ENCODE measurements around the gene PECR. TPM values are rescaled to one million over a fixed set of nuclear protein-coding genes. Genes with fewer than 3 reads are reported as not detected.
A peak's percentile ranks its signal among the peaks of the same experiment; 100 is the strongest.

The PECR gene
- total RNA-seq, 1 donor from 2014 or later = 15.2 TPM

GRCh38 chr2:216112926-216113325 lies 31.3 kb upstream of the PECR start:
- Mint-ChIP-seq H3K27me3 (ENCODE audit: low read depth) (no peaks in the 10 kb centered on the region), H3K27ac (peak overlapping the region; percentile 82), H3K4me1 (ENCODE audit: low read depth) (peaks cover 76% of the 10 kb centered on the region), H3K4me3 (ENCODE audit: low read depth) (no peak overlapping the region), H3K36me3 (ENCODE audit: low read depth) (peaks cover 81% of the 10 kb centered on the region), H3K9me3 (no peaks in the 10 kb centered on the region)
- intact Hi-C loops (cut with micrococcal nuclease) = loop anchor here (2.0 to 5.0 kb wide), 2 partner anchors 26 to 1109 kb away; no protein-coding TSS in a partner anchor
- DNase-seq (ENCODE audit: low spot score) = no peak

GRCh38 chr2:216111122-216111521 lies 29.5 kb upstream of the PECR start:
- Mint-ChIP-seq H3K27ac (peak overlapping the region; percentile 37), H3K27me3 (ENCODE audit: low read depth) (no peaks in the 10 kb centered on the region), H3K4me1 (ENCODE audit: low read depth) (peaks cover 63% of the 10 kb centered on the region), H3K36me3 (ENCODE audit: low read depth) (peaks cover 63% of the 10 kb centered on the region), H3K9me3 (no peaks in the 10 kb centered on the region), H3K4me3 (ENCODE audit: low read depth) (peak overlapping the region; percentile 96)
- DNase-seq (ENCODE audit: low spot score) = no peak
- intact Hi-C loops (cut with micrococcal nuclease) = loop anchor here (2.0 to 5.0 kb wide), 2 partner anchors 76 to 1111 kb away; no protein-coding TSS in a partner anchor

- H3K27ac Mint-ChIP-seq = peak overlapping the region; percentile 96
- intact Hi-C loops (cut with micrococcal nuclease) = loop anchor here (1.0 to 5.0 kb wide), 4 partner anchors 76 to 1112 kb away; no protein-coding TSS in a partner anchor
- peaks cover 61% of the 10 kb centered on the region for H3K4me1 Mint-ChIP-seq (ENCODE audit: low read depth)
- DNase-seq (ENCODE audit: low spot score) = no peak
- peak overlapping the region; percentile 96 for H3K4me3 Mint-ChIP-seq (ENCODE audit: low read depth)
- H3K27me3 Mint-ChIP-seq (ENCODE audit: low read depth) = no peaks in the 10 kb centered on the region
- peaks cover 60% of the 10 kb centered on the region for H3K36me3 Mint-ChIP-seq (ENCODE audit: low read depth)
- no peaks in the 10 kb centered on the region for H3K9me3 Mint-ChIP-seq
These were observed 29.0 kb upstream of the PECR start for GRCh38 chr2:216110620-216111019.

- DNase-seq (ENCODE audit: low spot score) = no peak
- peak overlapping the region; percentile 96 for H3K27ac Mint-ChIP-seq
- H3K9me3 Mint-ChIP-seq = no peaks in the 10 kb centered on the region
- H3K4me3 Mint-ChIP-seq (ENCODE audit: low read depth) = peak overlapping the region; percentile 96
- H3K27me3 Mint-ChIP-seq (ENCODE audit: low read depth) = no peaks in the 10 kb centered on the region
- peaks cover 57% of the 10 kb centered on the region for H3K4me1 Mint-ChIP-seq (ENCODE audit: low read depth)
- peaks cover 55% of the 10 kb centered on the region for H3K36me3 Mint-ChIP-seq (ENCODE audit: low read depth)
- intact Hi-C loops (cut with micrococcal nuclease) = loop anchor here (1.0 to 5.0 kb wide), 6 partner anchors 26 to 1112 kb away; partner anchors contain the start of gene SMARCAL1
These were observed 28.5 kb upstream of the PECR start for GRCh38 chr2:216109962-216110614.

- peaks cover 46% of the 10 kb centered on the region for H3K36me3 Mint-ChIP-seq (ENCODE audit: low read depth)
- peak within 1 kb of the TSS; percentile 96 for H3K4me3 Mint-ChIP-seq (ENCODE audit: low read depth)
- no peaks in the 10 kb centered on the region for H3K27me3 Mint-ChIP-seq (ENCODE audit: low read depth)
- H3K9me3 Mint-ChIP-seq = no peaks in the 10 kb centered on the region
- intact Hi-C loops (cut with micrococcal nuclease) = loop anchor here (1.0 to 2.0 kb wide), 2 partner anchors 25 to 304 kb away; partner anchors contain the start of gene SMARCAL1
- H3K27ac Mint-ChIP-seq = peak within 1 kb of the TSS; percentile 96
- H3K4me1 Mint-ChIP-seq (ENCODE audit: low read depth) = peaks cover 51% of the 10 kb centered on the region
- peak; percentile 95 for DNase-seq (ENCODE audit: low spot score)
These were observed 27.6 kb upstream of the PECR start, which contains the start of gene XRCC5 for GRCh38 chr2:216108967-216109921. Gene XRCC5 (plus strand): TSS chr2:216109348. CDS start chr2:216109437, 89 bp downstream.

GRCh38 chr2:216108310-216108966 lies 26.8 kb upstream of the PECR start:
- H3K36me3 Mint-ChIP-seq (ENCODE audit: low read depth) = peaks cover 38% of the 10 kb centered on the region
- H3K4me3 Mint-ChIP-seq (ENCODE audit: low read depth) = peak overlapping the region; percentile 96
- peak overlapping the region; percentile 80 for H3K27ac Mint-ChIP-seq
- intact Hi-C loops (cut with micrococcal nuclease) = loop anchor here (2.0 kb wide), 1 partner anchor 304 kb away; the partner anchor contains the start of gene SMARCAL1
- no peaks in the 10 kb centered on the region for H3K9me3 Mint-ChIP-seq
- no peak for DNase-seq (ENCODE audit: low spot score)
- no peaks in the 10 kb centered on the region for H3K27me3 Mint-ChIP-seq (ENCODE audit: low read depth)
- peaks cover 45% of the 10 kb centered on the region for H3K4me1 Mint-ChIP-seq (ENCODE audit: low read depth)

- Mint-ChIP-seq H3K27ac (no peak overlapping the region), H3K27me3 (ENCODE audit: low read depth) (no peaks in the 10 kb centered on the region), H3K4me3 (ENCODE audit: low read depth) (no peak overlapping the region), H3K36me3 (ENCODE audit: low read depth) (peaks cover 32% of the 10 kb centered on the region), H3K4me1 (ENCODE audit: low read depth) (peaks cover 39% of the 10 kb centered on the region), H3K9me3 (no peaks in the 10 kb centered on the region)
- intact Hi-C loops (cut with micrococcal nuclease) = loop anchor here (2.0 kb wide), 1 partner anchor 305 kb away; the partner anchor contains the start of gene SMARCAL1
- no peak for DNase-seq (ENCODE audit: low spot score)
These were observed 26.2 kb upstream of the PECR start for GRCh38 chr2:216107760-216108159.

- Mint-ChIP-seq H3K4me3 (ENCODE audit: low read depth) (no peak overlapping the region), H3K27me3 (ENCODE audit: low read depth) (no peaks in the 10 kb centered on the region)
- intact Hi-C loops (cut with micrococcal nuclease) = no loop called here
These were observed 25.7 kb upstream of the PECR start for GRCh38 chr2:216107320-216107719.

GRCh38 chr2:216104691-216105090 lies 23.1 kb upstream of the PECR start:
- no peak for DNase-seq (ENCODE audit: low spot score)
- intact Hi-C loops (cut with micrococcal nuclease) = no loop called here
- Mint-ChIP-seq H3K36me3 (ENCODE audit: low read depth) (peaks cover 3% of the 10 kb centered on the region), H3K27me3 (ENCODE audit: low read depth) (no peaks in the 10 kb centered on the region), H3K4me3 (ENCODE audit: low read depth) (no peak overlapping the region), H3K9me3 (no peaks in the 10 kb centered on the region), H3K4me1 (ENCODE audit: low read depth) (peaks cover 14% of the 10 kb centered on the region), H3K27ac (no peak overlapping the region)

More at GRCh38 chr2:216107320-216107719, 25.7 kb upstream of the PECR start:
- DNase-seq (ENCODE audit: low spot score) = no peak
- Mint-ChIP-seq H3K27ac (no peak overlapping the region), H3K36me3 (ENCODE audit: low read depth) (peaks cover 27% of the 10 kb centered on the region), H3K9me3 (no peaks in the 10 kb centered on the region), H3K4me1 (ENCODE audit: low read depth) (peaks cover 34% of the 10 kb centered on the region)

- DNase-seq (ENCODE audit: low spot score) = no peak
- Mint-ChIP-seq H3K9me3 (no peaks in the 10 kb centered on the region), H3K4me1 (ENCODE audit: low read depth) (peaks cover 7% of the 10 kb centered on the region), H3K27me3 (ENCODE audit: low read depth) (no peaks in the 10 kb centered on the region), H3K27ac (no peak overlapping the region), H3K36me3 (ENCODE audit: low read depth) (no peaks in the 10 kb centered on the region), H3K4me3 (ENCODE audit: low read depth) (no peak overlapping the region)
- intact Hi-C loops (cut with micrococcal nuclease) = no loop called here
These were observed 21.6 kb upstream of the PECR start for GRCh38 chr2:216103213-216103612.

- Mint-ChIP-seq H3K4me1 (ENCODE audit: low read depth) (peaks cover 3% of the 10 kb centered on the region), H3K27ac (no peak overlapping the region), H3K27me3 (ENCODE audit: low read depth) (no peaks in the 10 kb centered on the region), H3K4me3 (ENCODE audit: low read depth) (no peak overlapping the region), H3K36me3 (ENCODE audit: low read depth) (no peaks in the 10 kb centered on the region), H3K9me3 (no peaks in the 10 kb centered on the region)
- intact Hi-C loops (cut with micrococcal nuclease) = no loop called here
- DNase-seq (ENCODE audit: low spot score) = no peak
These were observed 19.5 kb upstream of the PECR start for GRCh38 chr2:216101109-216101508.
